GM23338 (cell line): ENCODE data around the gene ZNF514. TPM values are rescaled to one million over a fixed set of nuclear protein-coding genes. Genes with fewer than 3 reads are reported as not detected.

Experiments
- ATAC-seq: fragments of 200-7000 bp; cut with Tn5 transposase; 3 replicates; pipeline ENCODE4 v1.9.1; 2020
- DNase-seq: peaks from one replicate; pipeline ENCODE4 v3.0.0-alpha.2; 2015; ENCODE audit warnings: low spot score
- H2AFZ ChIP-seq: fragments of 200-600 bp; sonication (generic); 2 replicates; pipeline ENCODE4 v1.8.0; 2016; ENCODE audit warnings: antibody characterized with exemption, mild to moderate bottlenecking, moderate library complexity
- H3F3A ChIP-seq: fragments of 200-600 bp; sonication (generic); replicated peaks from 2 replicates; pipeline ENCODE4 v1.8.0; 2017; ENCODE audit warnings: antibody characterized with exemption, mixed run types, low read depth
- H3K27ac ChIP-seq: fragments of 200-600 bp; sonication (generic); 2 replicates; pipeline ENCODE4 v1.6.1; 2016; ENCODE audit warnings: low read depth
- H3K27me3 ChIP-seq: fragments of 200-600 bp; sonication (generic); 2 replicates; pipeline ENCODE4 v1.8.0; 2016; ENCODE audit warnings: mild to moderate bottlenecking, mixed run types, moderate library complexity; ENCODE audit not compliant: insufficient read depth
- H3K36me3 ChIP-seq: fragments of 200-600 bp; sonication (generic); 2 replicates; pipeline ENCODE4 v1.8.0; 2016; ENCODE audit warnings: mild to moderate bottlenecking; ENCODE audit not compliant: insufficient read depth
- H3K4me1 ChIP-seq: fragments of 200-600 bp; sonication (generic); 2 replicates; pipeline ENCODE4 v1.8.0; 2016; ENCODE audit warnings: mild to moderate bottlenecking, moderate library complexity; ENCODE audit not compliant: insufficient read depth
- H3K4me2 ChIP-seq: fragments of 200-600 bp; sonication (generic); 2 replicates; pipeline ENCODE4 v1.7.1; 2017; ENCODE audit warnings: mixed run types
- H3K4me3 ChIP-seq: fragments of 200-600 bp; sonication (generic); 2 replicates; pipeline ENCODE4 v1.6.1; 2016; ENCODE audit warnings: mixed run types
- H3K79me2 ChIP-seq: fragments of 200-600 bp; sonication (generic); replicated peaks from 2 replicates; pipeline ENCODE4 v1.8.0; 2017; ENCODE audit warnings: mild to moderate bottlenecking; ENCODE audit not compliant: insufficient read depth
- H3K9me2 ChIP-seq: fragments of 200-600 bp; sonication (generic); 2 replicates; pipeline ENCODE4 v1.8.0; 2017; ENCODE audit not compliant: insufficient read depth
- H4K20me1 ChIP-seq: fragments of 200-600 bp; sonication (generic); replicated peaks from 2 replicates; pipeline ENCODE4 v1.8.0; 2017; ENCODE audit warnings: mild to moderate bottlenecking; ENCODE audit not compliant: insufficient read depth
- H3K27ac Mint-ChIP-seq: 2 replicates; pipeline ENCODE4 v1.8.0; 2020; ENCODE audit warnings: inconsistent platforms, mild to moderate bottlenecking, moderate library complexity, mixed read lengths
- H3K27me3 Mint-ChIP-seq: 3 replicates; pipeline ENCODE4 v1.8.0; 2022; ENCODE audit warnings: low read depth, mild to moderate bottlenecking, moderate library complexity, mixed read lengths, inconsistent platforms; ENCODE audit not compliant: insufficient read depth, poor library complexity
- H3K36me3 Mint-ChIP-seq: 3 replicates; pipeline ENCODE4 v1.8.0; 2021; ENCODE audit warnings: low read depth, mild to moderate bottlenecking, inconsistent platforms, moderate library complexity, mixed read lengths
- H3K4me1 Mint-ChIP-seq: 3 replicates; pipeline ENCODE4 v1.8.0; 2020; ENCODE audit warnings: mild to moderate bottlenecking, inconsistent platforms, mixed read lengths
- H3K4me3 Mint-ChIP-seq: 3 replicates; pipeline ENCODE4 v1.8.0; 2021; ENCODE audit warnings: moderate library complexity, mild to moderate bottlenecking, inconsistent platforms, mixed read lengths
- H3K9me3 Mint-ChIP-seq: 3 replicates; pipeline ENCODE4 v1.8.0; 2020; ENCODE audit warnings: moderate library complexity, mild to moderate bottlenecking, inconsistent platforms, mixed read lengths
- CREB1 ChIP-seq: fragments of 250-450 bp; sonication (Bioruptor Pico); IDR thresholded peaks from 2 replicates; pipeline ENCODE4 v1.5.0; 2020; ENCODE audit warnings: low read depth, mild to moderate bottlenecking, moderate library complexity
- EZH2 ChIP-seq: fragments of 200-600 bp; sonication (generic); IDR thresholded peaks from one replicate; pipeline ENCODE4 v1.8.0; 2017; ENCODE audit warnings: antibody characterized with exemption, mild to moderate bottlenecking, low read depth; ENCODE audit not compliant: unreplicated experiment
- EZH2phosphoT487 ChIP-seq: fragments of 200-600 bp; sonication (generic); IDR thresholded peaks from one replicate; pipeline ENCODE4 v1.8.1; 2018; ENCODE audit warnings: antibody characterized with exemption; ENCODE audit not compliant: unreplicated experiment
- JUNB ChIP-seq: IDR thresholded peaks from one replicate; pipeline ENCODE4 v1.6.1; 2016; ENCODE audit warnings: antibody characterized with exemption; ENCODE audit not compliant: unreplicated experiment
- NANOG ChIP-seq: IDR thresholded peaks from 2 replicates; pipeline ENCODE4 v1.6.1; 2016; ENCODE audit warnings: antibody characterized with exemption, borderline replicate concordance
- POLR2AphosphoS5 ChIP-seq: IDR thresholded peaks from 2 replicates; pipeline ENCODE4 v1.6.1; 2016; ENCODE audit warnings: antibody characterized with exemption, low read depth
- ZNF331 ChIP-seq: fragments of 250-450 bp; sonication (Bioruptor Pico); IDR thresholded peaks from 2 replicates; pipeline ENCODE4 v1.5.0; 2020; ENCODE audit warnings: low read depth, mild to moderate bottlenecking, moderate library complexity
- polyA plus RNA-seq: library from polyadenylated mRNA; unstranded; fragments of >200 nt; fragmentation: Nextera tagmentation; extraction: Ambion mirVana; gene quantifications from 2 replicates; pipeline ENCODE4 v1.2.1, GENCODE V29; 2016
- total RNA-seq: library from RNA; depleted of rRNA; stranded (reverse); fragments of >200 nt; shearing (Covaris generic); gene quantifications from 2 replicates; pipeline ENCODE4 v1.2.3, GENCODE V29; 2014
- TF ChIP-seq, protein P1 (sequence below): IDR thresholded peaks from one replicate; pipeline ENCODE4 v1.6.1; 2018; ENCODE audit warnings: antibody characterized with exemption; ENCODE audit not compliant: unreplicated experiment

The ZNF514 gene
- total and polyA plus RNA-seq, 2 experiments from 2014 or later = 7.2 to 9.3 TPM

- TF ChIP-seq, protein P1, sequence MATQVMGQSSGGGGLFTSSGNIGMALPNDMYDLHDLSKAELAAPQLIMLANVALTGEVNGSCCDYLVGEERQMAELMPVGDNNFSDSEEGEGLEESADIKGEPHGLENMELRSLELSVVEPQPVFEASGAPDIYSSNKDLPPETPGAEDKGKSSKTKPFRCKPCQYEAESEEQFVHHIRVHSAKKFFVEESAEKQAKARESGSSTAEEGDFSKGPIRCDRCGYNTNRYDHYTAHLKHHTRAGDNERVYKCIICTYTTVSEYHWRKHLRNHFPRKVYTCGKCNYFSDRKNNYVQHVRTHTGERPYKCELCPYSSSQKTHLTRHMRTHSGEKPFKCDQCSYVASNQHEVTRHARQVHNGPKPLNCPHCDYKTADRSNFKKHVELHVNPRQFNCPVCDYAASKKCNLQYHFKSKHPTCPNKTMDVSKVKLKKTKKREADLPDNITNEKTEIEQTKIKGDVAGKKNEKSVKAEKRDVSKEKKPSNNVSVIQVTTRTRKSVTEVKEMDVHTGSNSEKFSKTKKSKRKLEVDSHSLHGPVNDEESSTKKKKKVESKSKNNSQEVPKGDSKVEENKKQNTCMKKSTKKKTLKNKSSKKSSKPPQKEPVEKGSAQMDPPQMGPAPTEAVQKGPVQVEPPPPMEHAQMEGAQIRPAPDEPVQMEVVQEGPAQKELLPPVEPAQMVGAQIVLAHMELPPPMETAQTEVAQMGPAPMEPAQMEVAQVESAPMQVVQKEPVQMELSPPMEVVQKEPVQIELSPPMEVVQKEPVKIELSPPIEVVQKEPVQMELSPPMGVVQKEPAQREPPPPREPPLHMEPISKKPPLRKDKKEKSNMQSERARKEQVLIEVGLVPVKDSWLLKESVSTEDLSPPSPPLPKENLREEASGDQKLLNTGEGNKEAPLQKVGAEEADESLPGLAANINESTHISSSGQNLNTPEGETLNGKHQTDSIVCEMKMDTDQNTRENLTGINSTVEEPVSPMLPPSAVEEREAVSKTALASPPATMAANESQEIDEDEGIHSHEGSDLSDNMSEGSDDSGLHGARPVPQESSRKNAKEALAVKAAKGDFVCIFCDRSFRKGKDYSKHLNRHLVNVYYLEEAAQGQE = no peak
- TF ChIP-seq ZNF331 (CRISPR knock-in tag) (no peak), NANOG (no peak), EZH2phosphoT487 (no peak), EZH2 (no peak)
Measured at GRCh38 chr2:95121407-95122196, 38.0 kb downstream of the ZNF514 start, which contains the start of gene MRPS5 (continued).

- H3K27ac Mint-ChIP-seq = peak overlapping the region; percentile 95
- Histone ChIP-seq H3K27ac (no peak overlapping the region), H3K9me2 (no peaks in the 10 kb centered on the region), H2AFZ (peak overlapping the region; percentile 99), H3K27me3 (no peaks in the 10 kb centered on the region), H3K4me2 (peak overlapping the region; percentile 86), H3K4me1 (peaks cover 22% of the 10 kb centered on the region), H3K4me3 (peak overlapping the region; percentile 92), H3K79me2 (peaks cover 38% of the 10 kb centered on the region), H3K36me3 (no peaks in the 10 kb centered on the region; the same call in 1 of the 2 replicates), H3F3A (no peaks in the 10 kb centered on the region), H4K20me1 (peaks cover 22% of the 10 kb centered on the region)
- TF ChIP-seq CREB1 (CRISPR knock-in tag) (no peak), POLR2AphosphoS5 (no peak), EZH2phosphoT487 (no peak), JUNB (no peak)
- TF ChIP-seq, protein P1 = no peak
- ATAC-seq (no peak), DNase-seq (no peak)
- H3K9me3 Mint-ChIP-seq = no peaks in the 10 kb centered on the region
- peaks cover 9% of the 10 kb centered on the region for H3K36me3 Mint-ChIP-seq
- H3K4me3 Mint-ChIP-seq = peak overlapping the region; percentile 91
- H3K27me3 Mint-ChIP-seq = peaks cover 6% of the 10 kb centered on the region
- peaks cover 18% of the 10 kb centered on the region for H3K4me1 Mint-ChIP-seq
Measured at GRCh38 chr2:95121093-95121406, 38.6 kb downstream of the ZNF514 start.
